SU-DHL-6 (cell line): ENCODE measurements around the gene LRRC2.

Source experiments
- H2AFZ ChIP-seq: fragments of 200-600 bp; sonication (generic); 2 replicates; pipeline ENCODE4 v1.6.1; 2014; ENCODE audit warnings: low read depth, mild to moderate bottlenecking, moderate library complexity, mixed read lengths, antibody characterized with exemption, low read length; ENCODE audit not compliant: severe bottlenecking
- H3F3A ChIP-seq: fragments of 200-600 bp; shearing (Covaris generic); 2 replicates; pipeline ENCODE4 v1.6.0; 2016; ENCODE audit warnings: antibody characterized with exemption, mild to moderate bottlenecking; ENCODE audit not compliant: insufficient read depth
- H3K27ac ChIP-seq: fragments of 200-600 bp; sonication (generic); 2 replicates; pipeline ENCODE4 v1.5.1; 2016; ENCODE audit warnings: low read depth, mild to moderate bottlenecking, low read length, moderate library complexity, mixed read lengths
- H3K27me3 ChIP-seq: fragments of 200-600 bp; sonication (generic), shearing (Covaris generic); 2 replicates; pipeline ENCODE4 v1.6.0; 2014; ENCODE audit warnings: mild to moderate bottlenecking, low read length
- H3K36me3 ChIP-seq: fragments of 200-600 bp; sonication (generic); 2 replicates; pipeline ENCODE4 v1.6.1; 2014; ENCODE audit warnings: mild to moderate bottlenecking, low read length, mixed read lengths
- H3K4me2 ChIP-seq: fragments of 300-600, 200-600 bp; shearing (Covaris generic), sonication (generic); 2 replicates; pipeline ENCODE4 v1.6.0; 2014; ENCODE audit warnings: low read length, low read depth, mild to moderate bottlenecking; ENCODE audit not compliant: poor library complexity, severe bottlenecking
- H3K4me3 ChIP-seq: fragments of 200-600 bp; sonication (generic); 2 replicates; pipeline ENCODE4 v1.5.1; 2014; ENCODE audit warnings: antibody characterized with exemption, low read length, mild to moderate bottlenecking, mixed read lengths; ENCODE audit not compliant: insufficient read depth, poor library complexity, severe bottlenecking
- H3K79me2 ChIP-seq: fragments of 200-600 bp; sonication (generic); 2 replicates; pipeline ENCODE4 v1.6.1; 2014; ENCODE audit warnings: mild to moderate bottlenecking, low read length, moderate library complexity; ENCODE audit not compliant: insufficient read depth
- H3K9ac ChIP-seq: fragments of 200-600 bp; sonication (generic); 2 replicates; pipeline ENCODE4 v1.7.0; 2014; ENCODE audit warnings: mild to moderate bottlenecking, low read length
- H3K9me2 ChIP-seq: fragments of 200-600 bp; sonication (generic); replicated peaks from 2 replicates; pipeline ENCODE4 v1.6.1; 2014; ENCODE audit warnings: low read length; ENCODE audit not compliant: insufficient read depth
- H3K9me3 ChIP-seq: fragments of 200-600 bp; sonication (generic); 2 replicates; pipeline ENCODE4 v1.6.1; 2014; ENCODE audit warnings: low read length, mixed read lengths; ENCODE audit not compliant: insufficient read depth
- H4K20me1 ChIP-seq: fragments of 200-600 bp; sonication (generic); 2 replicates; pipeline ENCODE4 v1.6.1; 2014; ENCODE audit warnings: low read depth, mild to moderate bottlenecking, antibody characterized with exemption, low read length, moderate library complexity, mixed read lengths
- CTCF ChIP-seq: fragments of 200-600 bp; sonication (generic); IDR thresholded peaks from one replicate; pipeline ENCODE4 v1.5.1; 2017; ENCODE audit warnings: antibody characterized with exemption, mild to moderate bottlenecking, low read length, moderate library complexity; ENCODE audit not compliant: insufficient read depth, poor library complexity, severe bottlenecking
- EZH2phosphoT487 ChIP-seq: fragments of 200-600 bp; sonication (generic), shearing (Covaris generic); conservative IDR thresholded peaks from 2 replicates; pipeline ENCODE4 v1.6.1; 2018; ENCODE audit warnings: mild to moderate bottlenecking, antibody characterized with exemption, low read length, moderate library complexity, mixed read lengths

The LRRC2 gene

GRCh38 chr3:46613313-46614005 lies 47.4 kb upstream of the LRRC2 start:
- Histone ChIP-seq H3K27me3 (no peaks in the 10 kb centered on the region), H3K4me3 (no peak overlapping the region), H2AFZ (no peak overlapping the region), H3K9ac (no peak overlapping the region), H3K4me2 (no peak overlapping the region), H3K27ac (no peak overlapping the region), H3K79me2 (no peaks in the 10 kb centered on the region), H3F3A (no peaks in the 10 kb centered on the region), H3K9me2 (no peaks in the 10 kb centered on the region), H3K9me3 (no peaks in the 10 kb centered on the region), H3K36me3 (no peaks in the 10 kb centered on the region), H4K20me1 (no peaks in the 10 kb centered on the region)
- TF ChIP-seq EZH2phosphoT487 (no peak), CTCF (no peak)

- Histone ChIP-seq H2AFZ (no peak within 1 kb of the TSS), H3K4me2 (no peak within 1 kb of the TSS)
Measured at GRCh38 chr3:46612324-46612723, 46.2 kb upstream of the LRRC2 start, which contains the start of gene FAM240A. Gene FAM240A, plus strand, starts transcription at chr3:46612525. Its CDS starts 159 bp downstream, at chr3:46612684.

GRCh38 chr3:46609944-46610722 lies 44.0 kb upstream of the LRRC2 start:
- TF ChIP-seq EZH2phosphoT487, result no peak
- no peak for TF ChIP-seq CTCF
- H3K27me3 ChIP-seq, result no peaks in the 10 kb centered on the region
- no peaks in the 10 kb centered on the region for H4K20me1 ChIP-seq
- H3K9me3 ChIP-seq, result no peaks in the 10 kb centered on the region
- no peak overlapping the region for H2AFZ ChIP-seq
- no peaks in the 10 kb centered on the region for H3F3A ChIP-seq
- no peak overlapping the region for H3K4me3 ChIP-seq
- no peaks in the 10 kb centered on the region for H3K9me2 ChIP-seq
- no peaks in the 10 kb centered on the region for H3K36me3 ChIP-seq
- H3K4me2 ChIP-seq, result no peak overlapping the region
- H3K9ac ChIP-seq, result no peak overlapping the region
- no peaks in the 10 kb centered on the region for H3K79me2 ChIP-seq
- H3K27ac ChIP-seq, result no peak overlapping the region

More at GRCh38 chr3:46612324-46612723, 46.2 kb upstream of the LRRC2 start, which contains the start of gene FAM240A:
- Histone ChIP-seq H3K9me2 (no peaks in the 10 kb centered on the region), H3K27ac (no peak within 1 kb of the TSS), H4K20me1 (no peaks in the 10 kb centered on the region), H3K4me3 (no peak within 1 kb of the TSS), H3K27me3 (no peaks in the 10 kb centered on the region), H3K79me2 (no peaks in the 10 kb centered on the region), H3K9me3 (no peaks in the 10 kb centered on the region), H3K36me3 (no peaks in the 10 kb centered on the region), H3K9ac (no peak within 1 kb of the TSS), H3F3A (no peaks in the 10 kb centered on the region)
- TF ChIP-seq CTCF, result no peak
- no peak for TF ChIP-seq EZH2phosphoT487
